K562 (cell line): ENCODE results near the gene MFSD6. TPM values are rescaled to one million over a fixed set of nuclear protein-coding genes. Genes with fewer than 3 reads are reported as not detected.

Experiments used
- C11orf30 ChIP-seq: fragments of 450-650 bp; IDR thresholded peaks from 2 replicates; pipeline ENCODE4 v1.6.1; 2016; ENCODE audit warnings: low read depth, mild to moderate bottlenecking
- CBFA2T2 ChIP-seq: fragments of 450-650 bp; conservative IDR thresholded peaks from 2 replicates; pipeline ENCODE4 v1.6.1; 2017; ENCODE audit warnings: mild to moderate bottlenecking
- CEBPG ChIP-seq, 3 experiments: fragments of 200-800 bp in 1 of 3; sonication (Bioruptor generic) in 1 of 3; sonication (generic) in 1 of 3; formaldehyde crosslinking in 1 of 3; IDR thresholded peaks in 2 of 3; conservative IDR thresholded peaks in 1 of 3; 2 replicates each; pipeline versions ENCODE4 v1.6.1 to v1.8.0; 2016 to 2022; ENCODE audit warnings: missing compliant biosample characterization in 2 of 3, missing genetic modification characterization in 2 of 3, mild to moderate bottlenecking in 1 of 3, missing genetic modification reagents in 1 of 3
- CHD1 ChIP-seq: fragments of 200-600 bp; sonication (generic); IDR thresholded peaks from one replicate; pipeline ENCODE4 v1.6.1; 2012; ENCODE audit warnings: mild to moderate bottlenecking, moderate library complexity, low read length, inconsistent platforms
- EP300 ChIP-seq: IDR thresholded peaks from 2 replicates; pipeline ENCODE4 v1.6.1; 2012; ENCODE audit warnings: low read length, improper control_type of control experiment
- GTF2E2 ChIP-seq: fragments of 200-800 bp; sonication (Bioruptor generic); IDR thresholded peaks from 2 replicates; pipeline ENCODE4 v1.6.1; 2016; ENCODE audit warnings: missing genetic modification characterization, missing compliant biosample characterization
- HINFP ChIP-seq: fragments of 450-650 bp; conservative IDR thresholded peaks from 2 replicates; pipeline ENCODE4 v1.6.1; 2016; ENCODE audit warnings: missing genetic modification characterization, low read depth, mild to moderate bottlenecking, control low read depth, missing compliant biosample characterization
- HNRNPLL ChIP-seq: fragments of 200-400 bp; formaldehyde crosslinking; IDR thresholded peaks from 2 replicates; pipeline ENCODE4 v1.6.1; 2017; ENCODE audit warnings: low read length, low read depth, mild to moderate bottlenecking; ENCODE audit not compliant: poor library complexity, severe bottlenecking
- JUN ChIP-seq, 2 experiments: sonication (generic) in 1 of 2; formaldehyde crosslinking in 1 of 2; IDR thresholded peaks; 2 replicates each; pipeline versions ENCODE4 v1.6.1 to v1.8.0; 2012 to 2022; ENCODE audit warnings: borderline replicate concordance in 2 of 2, mild to moderate bottlenecking in 2 of 2, improper control_type of control experiment in 1 of 2, low read depth in 1 of 2, low read length in 1 of 2, missing genetic modification reagents in 1 of 2
- JUND ChIP-seq, 2 experiments: IDR thresholded peaks; 2 replicates in 1 of 2; 3 replicates in 1 of 2; pipeline ENCODE4 v1.6.1; 2011; ENCODE audit warnings: borderline replicate concordance in 2 of 2, low read depth in 2 of 2, low read length in 2 of 2, improper control_type of control experiment in 1 of 2, missing biosample characterization in 1 of 2, missing genetic modification characterization in 1 of 2, missing genetic modification reagents in 1 of 2
- MTA3 ChIP-seq: fragments of 450-650 bp; formaldehyde crosslinking; IDR thresholded peaks from 2 replicates; pipeline ENCODE4 v1.6.1; 2017; ENCODE audit warnings: mild to moderate bottlenecking, borderline replicate concordance
- MYC ChIP-seq, 2 experiments: fragments of 250-450 bp in 1 of 2; sonication (Bioruptor Pico) in 1 of 2; IDR thresholded peaks; 2 replicates each; pipeline versions ENCODE4 v1.5.1 to v1.6.1; 2012 to 2021; ENCODE audit warnings: low read depth in 2 of 2, borderline replicate concordance in 1 of 2, improper control_type of control experiment in 1 of 2, low read length in 1 of 2, mild to moderate bottlenecking in 1 of 2, moderate library complexity in 1 of 2
- NCOA2 ChIP-seq, 2 experiments: fragments of 450-650 bp; IDR thresholded peaks; 2 replicates each; pipeline ENCODE4 v1.6.1; 2018; ENCODE audit warnings: mild to moderate bottlenecking in 2 of 2, moderate library complexity in 1 of 2; ENCODE audit not compliant: partially characterized antibody in 2 of 2
- NR2C1 ChIP-seq, 2 experiments: fragments of 450-650 bp; IDR thresholded peaks; 2 replicates each; pipeline ENCODE4 v1.6.1; 2017; ENCODE audit warnings: mild to moderate bottlenecking in 2 of 2, antibody characterized with exemption in 1 of 2, inconsistent platforms in 1 of 2, missing compliant biosample characterization in 1 of 2, missing genetic modification characterization in 1 of 2
- POLR2AphosphoS5 ChIP-seq: IDR thresholded peaks from 2 replicates; pipeline ENCODE4 v1.6.1; 2011; ENCODE audit warnings: mild to moderate bottlenecking, low read depth, low read length, moderate library complexity; ENCODE audit not compliant: control insufficient read depth, insufficient read depth
- RNF219 ChIP-seq: fragments of 250-450 bp; sonication (Bioruptor Pico); IDR thresholded peaks from 2 replicates; pipeline ENCODE4 v1.5.0; 2022; ENCODE audit warnings: mild to moderate bottlenecking
- SREBF1 ChIP-seq: fragments of 150-350 bp; IDR thresholded peaks from 2 replicates; pipeline ENCODE4 v1.6.1; 2014; ENCODE audit warnings: antibody characterized with exemption, low read depth, low read length, borderline replicate concordance
- TBL1XR1 ChIP-seq, 2 experiments: IDR thresholded peaks; 2 replicates each; pipeline ENCODE4 v1.6.1; 2012; ENCODE audit warnings: improper control_type of control experiment in 2 of 2, low read length in 2 of 2, mild to moderate bottlenecking in 1 of 2
- ZKSCAN1 ChIP-seq: fragments of 150-350 bp; IDR thresholded peaks from 2 replicates; pipeline ENCODE4 v1.6.1; 2016; ENCODE audit warnings: low read depth, low read length
- ZNF354B ChIP-seq: fragments of 250-450 bp; sonication (Bioruptor Pico); IDR thresholded peaks from 2 replicates; pipeline ENCODE4 v1.4.0; 2020
- polyA plus RNA-seq, 8 experiments: library from polyadenylated mRNA; depleted of rRNA in 4 of 8; stranded (reverse) in 5 of 8; unstranded in 3 of 8; fragments of >200 nt; fragmentation: Nextera tagmentation in 2 of 8; fragmentation: Illumina TruSeq in 1 of 8; extraction: Ambion mirVana in 2 of 8; extraction: Trizol in 1 of 8; gene quantifications; 2 replicates each; pipeline versions ENCODE4 v1.2.1 to v1.2.3, GENCODE V29; 2011 to 2014; ENCODE audit warnings: inconsistent platforms in 1 of 8, missing spikeins in 1 of 8
- total RNA-seq, 7 experiments: library from RNA; depleted of rRNA in 6 of 7; stranded (reverse); fragments of >200 nt in 6 of 7; fragmentation: Illumina TruSeq in 2 of 7; extraction: Trizol in 2 of 7; gene quantifications; 2 replicates each; pipeline versions ENCODE4 v1.2.1 to v1.2.3, GENCODE V29; 2011 to 2021; ENCODE audit warnings: low replicate concordance in 1 of 7

Gene MFSD6
- total and polyA plus RNA-seq, 9 of the 15 experiments (the other 6 are each of a cell fraction or from before 2014, with no cell fraction given): 1.1 to 7.9 (median 4.4) TPM

- 0 out of 2 replicates have a peak, but pooled peaks have one; percentile 22 for TF ChIP-seq MYC (IDR thresholded peaks at IDR 0.05; ENCODE audit: low read depth, low read length)
- no peak for TF ChIP-seq MYC (CRISPR knock-in tag; IDR thresholded peaks at IDR 0.05; ENCODE audit: borderline replicate concordance, low read depth)
- TF ChIP-seq HNRNPLL: peak; percentile 69
- no peak for TF ChIP-seq POLR2AphosphoS5
- TF ChIP-seq NR2C1 (IDR thresholded peaks at IDR 0.05): no peak
- TF ChIP-seq NR2C1 (tag; IDR thresholded peaks at IDR 0.05): no peak
- no peak for TF ChIP-seq JUN (IDR thresholded peaks at IDR 0.05; ENCODE audit: borderline replicate concordance, low read depth, low read length)
- TF ChIP-seq JUN (CRISPR knock-in tag; IDR thresholded peaks at IDR 0.05; ENCODE audit: borderline replicate concordance): no peak
- no peak for TF ChIP-seq MTA3
- TF ChIP-seq TBL1XR1 (IDR thresholded peaks at IDR 0.05; ENCODE audit: low read length in 2 of 2): 0 out of 4 replicates have a peak, but pooled peaks of 1 of the 2 experiments have one; percentile 42
- no peak for TF ChIP-seq C11orf30
- 0 out of 2 replicates have a peak, but pooled peaks have one; percentile 37 for TF ChIP-seq JUND (IDR thresholded peaks at IDR 0.05; ENCODE audit: borderline replicate concordance, low read depth, low read length)
- peak; percentile 42; the same call in 1 of the 3 replicates for TF ChIP-seq JUND (tag; IDR thresholded peaks at IDR 0.05; ENCODE audit: borderline replicate concordance, low read depth, low read length)
- 0 out of 2 replicates have a peak, but pooled peaks have one; percentile 16 for TF ChIP-seq GTF2E2 (tag)
- TF ChIP-seq CEBPG (CRISPR knock-in tag; IDR thresholded peaks at IDR 0.05): no peak
- TF ChIP-seq CEBPG (tag; conservative IDR thresholded peaks at IDR 0.05 in 1 of 2, IDR thresholded peaks at IDR 0.05 in 1 of 2): no peak
- peak; percentile 80 for TF ChIP-seq EP300
- no peak for TF ChIP-seq RNF219
- TF ChIP-seq NCOA2 (IDR thresholded peaks at IDR 0.05; ENCODE audit: partially characterized antibody in 2 of 2): no peak
- no peak for TF ChIP-seq HINFP (tag)
- no peak for TF ChIP-seq ZKSCAN1
- TF ChIP-seq CHD1: no peak
- TF ChIP-seq CBFA2T2: peak; percentile 72
- TF ChIP-seq SREBF1: no peak
- no peak for TF ChIP-seq ZNF354B (CRISPR knock-in tag)
Observed at GRCh38 chr2:190379249-190379964, 28.7 kb upstream of the MFSD6 start (continued).
